Umbilical cord (tissue), 2 donors: ENCODE measurements around the gene PCLO. TPM values are rescaled to one million over a fixed set of nuclear protein-coding genes. Genes with fewer than 3 reads are reported as not detected.
A peak's percentile ranks its signal among the peaks of the same experiment; 100 is the strongest.

Source experiments
- DNase-seq: peaks from one replicate; pipeline ENCODE4 v3.0.0-alpha.2; 2015; ENCODE audit warnings: low spot score
- total RNA-seq: library from RNA; depleted of rRNA; stranded (reverse); fragments of >200 nt; gene quantifications from one replicate; pipeline ENCODE4 v1.2.3, GENCODE V29; 2014; ENCODE audit warnings: low replicate concordance; ENCODE audit not compliant: insufficient read depth

PCLO gene
- total RNA-seq, 1 donor from 2014 or later: 6.7 TPM

- no peak for DNase-seq
Observed at GRCh38 chr7:82839063-82839462, 323.6 kb downstream of the PCLO start.

GRCh38 chr7:82838314-82838713, 324.4 kb downstream of the PCLO start:
- no peak for DNase-seq

- no peak for DNase-seq
Observed at GRCh38 chr7:82823073-82823472, 339.6 kb downstream of the PCLO start.

- DNase-seq: no peak
Observed at GRCh38 chr7:82821037-82821436, 341.6 kb downstream of the PCLO start.

GRCh38 chr7:82818171-82818570, 344.5 kb downstream of the PCLO start:
- DNase-seq: no peak

- DNase-seq: no peak
Observed at GRCh38 chr7:82816272-82816671, 346.4 kb downstream of the PCLO start.

- peak; percentile 56 for DNase-seq
Observed at GRCh38 chr7:82810558-82811259, 352.0 kb downstream of the PCLO start.

- no peak for DNase-seq
Observed at GRCh38 chr7:82808633-82809032, 354.1 kb downstream of the PCLO start.

- DNase-seq: peak; percentile 6
Observed at GRCh38 chr7:82805527-82805960, 357.1 kb downstream of the PCLO start.

- DNase-seq: no peak
Observed at GRCh38 chr7:82803411-82803810, 359.3 kb downstream of the PCLO start.

GRCh38 chr7:82789883-82790609, 372.6 kb downstream of the PCLO start:
- DNase-seq: peak; percentile 1

- no peak for DNase-seq
Observed at GRCh38 chr7:82778021-82778420, 384.7 kb downstream of the PCLO start.

GRCh38 chr7:82762880-82763279, 399.8 kb downstream of the PCLO start:
- no peak for DNase-seq

GRCh38 chr7:82760831-82761230, 401.9 kb downstream of the PCLO start:
- DNase-seq: no peak

- no peak for DNase-seq
Observed at GRCh38 chr7:82760074-82760473, 402.6 kb downstream of the PCLO start.

GRCh38 chr7:82755705-82756551, 406.8 kb downstream of the PCLO start:
- peak; percentile 58 for DNase-seq

GRCh38 chr7:82750007-82750406, 412.7 kb downstream of the PCLO start:
- DNase-seq: no peak

- no peak for DNase-seq
Observed at GRCh38 chr7:82745820-82746219, 416.9 kb downstream of the PCLO start.

GRCh38 chr7:82745117-82745516, 417.6 kb downstream of the PCLO start:
- DNase-seq: no peak

- DNase-seq: no peak
Observed at GRCh38 chr7:82742163-82742562, 420.5 kb downstream of the PCLO start.

- DNase-seq: no peak
Observed at GRCh38 chr7:82741493-82741892, 421.2 kb downstream of the PCLO start.

GRCh38 chr7:82740246-82740848, 422.3 kb downstream of the PCLO start:
- DNase-seq: peak; percentile 20
